ENCODE measurements around the gene MAP2K5. TPM values are rescaled to one million over a fixed set of nuclear protein-coding genes. Genes with fewer than 3 reads are reported as not detected.

MAP2K5 gene
- total RNA-seq, 1 donor from 2014 or later: 8.0 TPM

DNA sequence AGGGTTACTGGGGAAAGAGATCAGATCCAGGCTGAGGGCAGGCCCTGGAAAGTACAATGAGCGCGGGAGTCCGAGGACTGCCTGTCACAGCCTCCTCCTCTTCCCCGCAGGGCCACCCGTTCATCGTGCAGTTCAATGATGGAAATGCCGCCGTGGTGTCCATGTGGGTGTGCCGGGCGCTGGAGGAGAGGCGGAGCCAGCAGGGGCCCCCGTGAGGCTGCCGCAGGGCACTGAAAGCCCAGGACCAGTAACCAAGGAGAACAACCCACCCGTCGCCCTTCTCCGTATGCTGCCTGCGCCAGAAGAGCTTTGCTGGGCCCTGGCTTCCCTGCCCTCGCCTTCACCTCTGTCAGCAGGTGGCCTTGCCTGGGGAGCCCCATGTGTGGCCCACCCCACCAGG is 264.0 kb downstream of the MAP2K5 start:
- H3K4me3 ChIP-seq (ENCODE audit: low read depth, low read length): no peak overlapping the region
- TF ChIP-seq, protein P1, sequence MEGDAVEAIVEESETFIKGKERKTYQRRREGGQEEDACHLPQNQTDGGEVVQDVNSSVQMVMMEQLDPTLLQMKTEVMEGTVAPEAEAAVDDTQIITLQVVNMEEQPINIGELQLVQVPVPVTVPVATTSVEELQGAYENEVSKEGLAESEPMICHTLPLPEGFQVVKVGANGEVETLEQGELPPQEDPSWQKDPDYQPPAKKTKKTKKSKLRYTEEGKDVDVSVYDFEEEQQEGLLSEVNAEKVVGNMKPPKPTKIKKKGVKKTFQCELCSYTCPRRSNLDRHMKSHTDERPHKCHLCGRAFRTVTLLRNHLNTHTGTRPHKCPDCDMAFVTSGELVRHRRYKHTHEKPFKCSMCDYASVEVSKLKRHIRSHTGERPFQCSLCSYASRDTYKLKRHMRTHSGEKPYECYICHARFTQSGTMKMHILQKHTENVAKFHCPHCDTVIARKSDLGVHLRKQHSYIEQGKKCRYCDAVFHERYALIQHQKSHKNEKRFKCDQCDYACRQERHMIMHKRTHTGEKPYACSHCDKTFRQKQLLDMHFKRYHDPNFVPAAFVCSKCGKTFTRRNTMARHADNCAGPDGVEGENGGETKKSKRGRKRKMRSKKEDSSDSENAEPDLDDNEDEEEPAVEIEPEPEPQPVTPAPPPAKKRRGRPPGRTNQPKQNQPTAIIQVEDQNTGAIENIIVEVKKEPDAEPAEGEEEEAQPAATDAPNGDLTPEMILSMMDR (IDR thresholded peaks at IDR 0.05; ENCODE audit: insufficient read depth, low read length, poor library complexity, severe bottlenecking): no peak
- DNase-seq (ENCODE audit: low read depth): no peak
- H3K36me3 ChIP-seq (ENCODE audit: control insufficient read depth, insufficient read depth, low read length): no peaks in the 10 kb centered on the region
- H3K27me3 ChIP-seq (ENCODE audit: control insufficient read depth, insufficient read depth, low read length): no peaks in the 10 kb centered on the region

DNA sequence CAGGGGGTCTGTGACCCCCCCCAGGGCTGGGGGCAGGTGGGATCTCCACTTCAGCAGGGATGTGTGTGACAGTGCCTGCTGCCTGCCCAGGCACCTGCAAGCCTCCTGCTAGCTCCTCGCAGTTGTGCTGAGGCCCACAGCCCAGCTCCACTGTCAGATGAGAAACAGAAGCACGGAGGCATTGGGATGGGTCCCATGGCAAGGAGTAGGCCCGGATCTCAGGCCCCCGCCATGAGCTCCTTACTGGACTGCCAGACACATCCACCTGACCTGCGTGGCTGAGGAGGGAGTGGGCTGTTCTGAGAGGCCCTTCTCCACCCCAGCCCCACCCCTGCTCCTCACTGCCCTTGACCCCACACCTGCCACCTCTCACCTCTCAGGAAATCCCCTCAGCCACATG is 264.6 kb downstream of the MAP2K5 start:
- H3K36me3 ChIP-seq (ENCODE audit: control insufficient read depth, insufficient read depth, low read length): no peaks in the 10 kb centered on the region
- TF ChIP-seq, protein P1 (IDR thresholded peaks at IDR 0.05; ENCODE audit: insufficient read depth, low read length, poor library complexity, severe bottlenecking): no peak
- no peak overlapping the region for H3K4me3 ChIP-seq (ENCODE audit: low read depth, low read length)
- DNase-seq (ENCODE audit: low read depth): no peak
- H3K27me3 ChIP-seq (ENCODE audit: control insufficient read depth, insufficient read depth, low read length): peaks cover 5% of the 10 kb centered on the region

DNA sequence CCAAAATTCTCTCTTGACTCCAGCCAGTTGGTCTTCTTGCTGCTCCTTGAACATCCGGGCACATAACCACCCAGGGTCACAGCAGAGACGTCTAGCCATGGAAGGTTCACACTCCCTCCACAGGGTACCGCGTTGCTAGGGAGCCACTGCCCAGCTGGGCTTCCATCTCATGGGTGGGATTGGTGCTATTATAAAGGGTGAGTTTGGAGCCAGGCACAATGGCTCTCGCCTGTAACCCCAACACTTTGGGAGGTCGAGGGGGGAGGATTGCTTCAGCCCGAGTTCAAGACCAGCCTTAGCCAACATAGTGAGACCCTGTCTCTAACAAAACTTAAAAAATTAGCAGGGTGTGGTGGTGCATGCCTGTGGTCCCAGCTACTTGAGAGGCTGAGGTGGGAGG is 265.3 kb downstream of the MAP2K5 start:
- peaks cover 12% of the 10 kb centered on the region for H3K27me3 ChIP-seq (ENCODE audit: control insufficient read depth, insufficient read depth, low read length)
- H3K4me3 ChIP-seq (ENCODE audit: low read depth, low read length): no peak overlapping the region
- TF ChIP-seq, protein P1 (IDR thresholded peaks at IDR 0.05; ENCODE audit: insufficient read depth, low read length, poor library complexity, severe bottlenecking): no peak
- H3K36me3 ChIP-seq (ENCODE audit: control insufficient read depth, insufficient read depth, low read length): no peaks in the 10 kb centered on the region
- DNase-seq (ENCODE audit: low read depth): no peak

DNA sequence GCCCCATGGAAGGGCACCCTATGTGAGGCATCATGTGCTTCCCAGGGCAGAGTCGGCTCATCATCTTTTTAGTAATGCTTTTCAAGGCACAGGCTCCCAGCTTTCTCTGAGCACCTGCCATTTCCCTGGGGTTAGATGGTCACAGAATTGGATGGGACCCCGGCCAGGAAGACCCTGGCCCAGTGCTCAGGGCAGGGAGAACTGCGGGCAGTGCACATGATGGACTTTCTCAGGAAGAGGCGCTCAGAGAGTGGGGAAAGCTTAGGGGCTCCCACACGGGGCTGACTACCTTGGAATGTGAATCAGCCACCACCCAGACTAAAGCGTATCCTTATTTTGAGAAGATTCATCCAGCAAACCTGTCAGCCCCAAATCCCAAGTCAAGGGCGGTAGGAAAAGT is 266.3 kb downstream of the MAP2K5 start:
- TF ChIP-seq, protein P1 (IDR thresholded peaks at IDR 0.05; ENCODE audit: insufficient read depth, low read length, poor library complexity, severe bottlenecking): no peak
- Histone ChIP-seq H3K36me3 (ENCODE audit: control insufficient read depth, insufficient read depth, low read length) (no peaks in the 10 kb centered on the region), H3K27me3 (ENCODE audit: control insufficient read depth, insufficient read depth, low read length) (peaks cover 20% of the 10 kb centered on the region), H3K4me3 (ENCODE audit: low read depth, low read length) (no peak overlapping the region)
- DNase-seq (ENCODE audit: low read depth): no peak

DNA sequence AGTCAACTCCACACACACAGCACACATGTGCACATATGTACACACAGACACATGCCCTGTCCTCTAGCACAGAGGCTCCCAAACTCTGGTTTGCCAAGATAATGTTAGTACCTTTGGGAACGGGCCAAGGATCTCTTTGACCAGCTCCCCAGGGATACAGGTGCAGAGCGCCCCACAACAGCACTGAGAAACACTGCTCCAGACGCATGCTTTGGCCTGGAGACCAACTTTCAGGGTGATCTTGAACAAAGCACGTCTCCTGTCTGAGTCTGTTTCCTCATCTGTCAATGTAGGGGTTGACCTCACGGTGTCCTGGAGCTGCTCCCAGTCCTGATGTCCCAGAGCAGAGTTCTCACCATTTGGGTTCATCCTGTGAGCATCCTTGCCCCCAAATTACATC is 266.9 kb downstream of the MAP2K5 start:
- H3K4me3 ChIP-seq (ENCODE audit: low read depth, low read length): no peak overlapping the region
- TF ChIP-seq, protein P1 (IDR thresholded peaks at IDR 0.05; ENCODE audit: insufficient read depth, low read length, poor library complexity, severe bottlenecking): no peak
- H3K36me3 ChIP-seq (ENCODE audit: control insufficient read depth, insufficient read depth, low read length): no peaks in the 10 kb centered on the region
- no peak for DNase-seq (ENCODE audit: low read depth)
- H3K27me3 ChIP-seq (ENCODE audit: control insufficient read depth, insufficient read depth, low read length): peaks cover 20% of the 10 kb centered on the region

DNA sequence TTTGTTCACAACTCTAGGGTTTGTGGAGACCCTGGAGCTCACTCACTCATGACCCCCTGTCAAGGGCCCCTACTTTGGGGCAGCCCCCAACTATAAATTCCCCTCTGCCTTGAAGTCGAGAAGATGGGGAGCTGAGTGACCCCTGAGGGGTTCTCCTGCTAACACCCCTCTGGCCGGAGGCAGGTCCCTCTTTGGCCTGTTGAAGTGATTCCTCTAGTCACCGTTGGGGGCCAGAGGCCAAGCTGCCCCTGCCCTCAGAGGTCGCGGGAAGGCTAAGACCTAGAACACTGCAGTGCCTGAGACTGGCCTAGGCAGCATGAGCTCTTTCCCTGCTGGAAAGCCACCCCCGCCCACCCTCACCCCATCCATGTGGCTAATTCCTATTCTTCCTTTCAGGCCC is 267.4 kb downstream of the MAP2K5 start:
- H3K36me3 ChIP-seq (ENCODE audit: control insufficient read depth, insufficient read depth, low read length): no peaks in the 10 kb centered on the region
- peaks cover 20% of the 10 kb centered on the region for H3K27me3 ChIP-seq (ENCODE audit: control insufficient read depth, insufficient read depth, low read length)
- DNase-seq (ENCODE audit: low read depth): no peak
- TF ChIP-seq, protein P1 (IDR thresholded peaks at IDR 0.05; ENCODE audit: insufficient read depth, low read length, poor library complexity, severe bottlenecking): no peak
- no peak overlapping the region for H3K4me3 ChIP-seq (ENCODE audit: low read depth, low read length)

Measured in kidney epithelial cell (primary cell).